ENCODE data around the gene DEK.

GRCh38 chr6:18186540-18187250 is 77.6 kb downstream of the DEK start:
- TF ChIP-seq CTCF (IDR thresholded peaks at IDR 0.05), result no peak
- TF ChIP-seq EP300 (IDR thresholded peaks at IDR 0.05), result no peak
- no peak for TF ChIP-seq POLR2AphosphoS5 (IDR thresholded peaks at IDR 0.05)
- no peak for TF ChIP-seq POLR2A (IDR thresholded peaks at IDR 0.05)
